ENCODE data around the gene CYB561D2. TPM values are rescaled to one million over a fixed set of nuclear protein-coding genes. Genes with fewer than 3 reads are reported as not detected.

The CYB561D2 gene
- total and polyA plus RNA-seq, 10 of the 15 experiments (the other 5 are each of a cell fraction or from before 2014, with no cell fraction given) = 7.6 to 39.2 (median 18.8) TPM

GRCh38 chr3:50392101-50392715, 41.5 kb downstream of the CYB561D2 start (continued):
- TF ChIP-seq POLR2AphosphoS5 (IDR thresholded peaks at IDR 0.05; ENCODE audit: low read length) = no peak
- no peak for TF ChIP-seq NKRF (conservative IDR thresholded peaks at IDR 0.05)
- TF ChIP-seq E4F1 (IDR thresholded peaks at IDR 0.05; ENCODE audit: borderline replicate concordance, partially characterized antibody) = no peak

- ATAC-seq = no peak
- in situ Hi-C loops (cut with MboI) = no loop called here
- no TSS peak for BruUV-seq (replicated peaks)
- Histone ChIP-seq H3K27ac (ENCODE audit: control insufficient read depth, insufficient read depth) (no peak overlapping the region), H3K4me3 (no peak overlapping the region), H3K9me3 (replicated peaks; ENCODE audit: control insufficient read depth, insufficient read depth, low read length) (no peaks in the 10 kb centered on the region), H3K4me2 (ENCODE audit: control insufficient read depth, insufficient read depth) (no peak overlapping the region), H4K20me1 (ENCODE audit: control insufficient read depth, insufficient read depth) (no peaks in the 10 kb centered on the region), H3K79me2 (ENCODE audit: control insufficient read depth, insufficient read depth, low read length) (no peaks in the 10 kb centered on the region), H3K4me1 (ENCODE audit: control insufficient read depth, insufficient read depth, low read length) (no peaks in the 10 kb centered on the region), H3K36me3 (ENCODE audit: control insufficient read depth in 2 of 2, insufficient read depth in 2 of 2, low read length in 1 of 2) (no peaks in the 10 kb centered on the region), H3K9ac (ENCODE audit: control insufficient read depth, insufficient read depth, low read length) (no peak overlapping the region), H2AFZ (ENCODE audit: control insufficient read depth, low read depth, low read length) (no peak overlapping the region), H3K27me3 (replicated peaks in 1 of 2; ENCODE audit: control insufficient read depth in 2 of 2, insufficient read depth in 2 of 2, low read length in 1 of 2) (no peaks in the 10 kb centered on the region; a peak in 3 of 4 replicates)
- FAIRE-seq = no peak
- DNase-seq (ENCODE audit: low read depth, low spot score) = no peak
- 0% methylated on average over 5 of the region's 5 CpGs for WGBS (ENCODE audit: insufficient coverage, insufficient replicate concordance, low lambda C conversion rate, missing lambda C conversion rate)
- ChIA-PET POLR2A (no interaction called here), CTCF (interaction anchor here (0.7 kb wide), 1 partner anchor 16 kb away, joined by 4 read pairs; no protein-coding TSS in a partner anchor), SMC1A (ENCODE audit: uncharacterized antibody, unreplicated experiment) (no interaction called here), RAD21 (ENCODE audit: unreplicated experiment) (no interaction called here)
- intact Hi-C loops (cut with micrococcal nuclease; ENCODE audit: unreplicated experiment) = no loop called here
- TF ChIP-seq TBL1XR1 (IDR thresholded peaks at IDR 0.05; ENCODE audit: low read depth, low read length) (no peak), USF2 (IDR thresholded peaks at IDR 0.05; ENCODE audit: borderline replicate concordance, low read depth, low read length) (no peak), BMI1 (IDR thresholded peaks at IDR 0.05; ENCODE audit: borderline replicate concordance) (no peak), MTA2 (IDR thresholded peaks at IDR 0.05; ENCODE audit: low read depth) (no peak), ZNF687 (IDR thresholded peaks at IDR 0.05) (no peak), TCF12 (IDR thresholded peaks at IDR 0.05; ENCODE audit: low read depth, low read length) (no peak), ZNF384 (IDR thresholded peaks at IDR 0.05; ENCODE audit: borderline replicate concordance, low read depth, low read length) (no peak), RFX5 (IDR thresholded peaks at IDR 0.05; ENCODE audit: low read depth, low read length) (no peak)
Measured at GRCh38 chr3:50393061-50393460, 42.4 kb downstream of the CYB561D2 start.

All from GM12878 (cell line).